Endothelial cell of umbilical vein (primary cell): Measurements from ENCODE around the gene CYREN. TPM values are rescaled to one million over a fixed set of nuclear protein-coding genes. Genes with fewer than 3 reads are reported as not detected.
A peak's percentile ranks its signal among the peaks of the same experiment; 100 is the strongest.

Source experiments
- BruUV-seq: library from RNA; stranded (reverse); fragments of 400-500 nt; replicated peaks from 2 replicates; lab custom pipeline; 2021; lab: Mats Ljungman, UMichigan
- CTCF ChIA-PET: fragments of 300-600, 350-600 bp; sonication (Branson Sonifier 250); formaldehyde crosslinking; loops from one replicate; lab custom pipeline; 2021; ENCODE audit warnings: antibody characterized with exemption, inconsistent platforms; lab: Charles Lee
- POLR2A ChIA-PET: fragments of 300-600, 350-600 bp; sonication (Branson Sonifier 250); formaldehyde crosslinking; loops from one replicate; lab custom pipeline; 2021; ENCODE audit warnings: antibody characterized with exemption, inconsistent platforms; lab: Charles Lee
- DNase-seq: peaks from one replicate; pipeline ENCODE4 v3.0.0-alpha.2; 2011; ENCODE audit warnings: low read depth, low spot score
- FAIRE-seq: peaks from 2 replicates; lab custom pipeline; 2011; peaks lifted over from hg19 to GRCh38; lab: Jason Lieb, UNC
- H2AFZ ChIP-seq: 2 replicates; pipeline ENCODE4 v1.6.0; 2012; ENCODE audit warnings: low read depth, low read length, control low read depth, inconsistent platforms
- H3K27ac ChIP-seq: 2 replicates; pipeline ENCODE4 v1.5.1; 2011; ENCODE audit warnings: low read depth, mild to moderate bottlenecking, control low read depth, low read length, moderate library complexity; ENCODE audit not compliant: insufficient read depth
- H3K27me3 ChIP-seq, 2 experiments: 2 replicates each; pipeline versions ENCODE4 v1.6.0 to v1.6.1; 2011; ENCODE audit warnings: low read length in 2 of 2, mixed read lengths in 1 of 2; ENCODE audit not compliant: control insufficient read depth in 2 of 2, insufficient read depth in 2 of 2
- H3K36me3 ChIP-seq, 2 experiments: 2 replicates in 1 of 2; 3 replicates in 1 of 2; pipeline ENCODE4 v1.5.1; 2011; ENCODE audit warnings: low read length in 2 of 2, mild to moderate bottlenecking in 1 of 2, moderate library complexity in 1 of 2; ENCODE audit not compliant: control insufficient read depth in 2 of 2, insufficient read depth in 2 of 2; ENCODE audit errors: extremely low read depth in 1 of 2
- H3K4me1 ChIP-seq: 3 replicates; pipeline ENCODE4 v1.5.1; 2011; ENCODE audit warnings: mild to moderate bottlenecking, low read length; ENCODE audit not compliant: control insufficient read depth, insufficient read depth; ENCODE audit errors: extremely low read depth
- H3K4me2 ChIP-seq: 2 replicates; pipeline ENCODE4 v1.6.1; 2011; ENCODE audit warnings: low read length, control low read depth, mixed read lengths; ENCODE audit not compliant: insufficient read depth
- H3K4me3 ChIP-seq, 3 experiments: fragments of 200-600 bp in 1 of 3; sonication (generic), shearing (Covaris generic) in 1 of 3; replicated peaks in 1 of 3; 2 replicates each; pipeline ENCODE4 v1.5.1; 2011 to 2016; ENCODE audit warnings: control low read depth in 3 of 3, low read length in 3 of 3, mild to moderate bottlenecking in 2 of 3, inconsistent platforms in 1 of 3, low read depth in 1 of 3, moderate library complexity in 1 of 3; ENCODE audit not compliant: insufficient read depth in 1 of 3
- H3K79me2 ChIP-seq: 2 replicates; pipeline ENCODE4 v1.6.0; 2012; ENCODE audit warnings: low read length, inconsistent platforms; ENCODE audit not compliant: control insufficient read depth, insufficient read depth
- H3K9ac ChIP-seq: replicated peaks from 2 replicates; pipeline ENCODE3; 2011; ENCODE audit warnings: low read length, control low read depth; ENCODE audit not compliant: insufficient read depth; ENCODE audit errors: extremely low read depth
- H3K9me1 ChIP-seq: replicated peaks from 3 replicates; pipeline ENCODE4 v1.6.0; 2011; ENCODE audit warnings: mild to moderate bottlenecking, low read length; ENCODE audit not compliant: control insufficient read depth, insufficient read depth; ENCODE audit errors: extremely low read depth
- H3K9me3 ChIP-seq: replicated peaks from 2 replicates; pipeline ENCODE4 v1.5.1; 2012; ENCODE audit warnings: low read length, inconsistent platforms; ENCODE audit not compliant: control insufficient read depth, insufficient read depth
- H4K20me1 ChIP-seq: replicated peaks from 2 replicates; pipeline ENCODE3; 2011; ENCODE audit warnings: mild to moderate bottlenecking, low read length; ENCODE audit not compliant: control insufficient read depth, insufficient read depth; ENCODE audit errors: extremely low read depth
- CTCF ChIP-seq, 2 donors: IDR thresholded peaks; 1 replicate in 1 of 2; 2 replicates in 1 of 2; pipeline ENCODE4 v1.5.1; 2011; ENCODE audit warnings: low read length in 2 of 2, mild to moderate bottlenecking in 2 of 2, moderate library complexity in 2 of 2, control low read depth in 1 of 2, inconsistent platforms in 1 of 2, low read depth in 1 of 2; ENCODE audit not compliant: insufficient read depth in 1 of 2; ENCODE audit errors: extremely low read depth in 1 of 2
- EZH2 ChIP-seq: IDR thresholded peaks from 2 replicates; pipeline ENCODE4 v1.6.1; 2012; ENCODE audit warnings: borderline replicate concordance, low read depth, mild to moderate bottlenecking, moderate library complexity, low read length, inconsistent platforms; ENCODE audit not compliant: severe bottlenecking
- FOS ChIP-seq: IDR thresholded peaks from 2 replicates; pipeline ENCODE4 v1.6.1; 2011; ENCODE audit warnings: mild to moderate bottlenecking, low read length, moderate library complexity, borderline replicate concordance; ENCODE audit not compliant: insufficient read depth
- GATA2 ChIP-seq: IDR thresholded peaks from 2 replicates; pipeline ENCODE4 v1.7.0; 2011; ENCODE audit warnings: low read depth, mild to moderate bottlenecking, moderate library complexity, mixed read lengths, low read length; ENCODE audit not compliant: insufficient read length, insufficient read depth
- JUN ChIP-seq: IDR thresholded peaks from 2 replicates; pipeline ENCODE4 v1.6.1; 2011; ENCODE audit warnings: borderline replicate concordance, low read depth; ENCODE audit not compliant: insufficient read length, insufficient read depth
- MAX ChIP-seq: IDR thresholded peaks from 2 replicates; pipeline ENCODE4 v1.6.1; 2011; ENCODE audit not compliant: insufficient read depth, insufficient read length
- MYC ChIP-seq: IDR thresholded peaks from one replicate; pipeline ENCODE4 v1.6.1; 2011; ENCODE audit warnings: mild to moderate bottlenecking, low read depth, low read length
- POLR2A ChIP-seq: IDR thresholded peaks from 2 replicates; pipeline ENCODE4 v1.6.1; 2012; ENCODE audit warnings: low read depth, mild to moderate bottlenecking, control low read depth, low read length
- POLR2AphosphoS5 ChIP-seq: IDR thresholded peaks from 2 replicates; pipeline ENCODE4 v1.6.1; 2012; ENCODE audit warnings: low read depth, mild to moderate bottlenecking, control low read depth, low read length, moderate library complexity; ENCODE audit not compliant: insufficient read depth
- dilution Hi-C: fragments of 300-500 bp; cut with MboI; formaldehyde crosslinking; loops from one replicate; pipeline ENCODE4 v1.15.0; 2019; ENCODE audit warnings: low sequenced_read_pairs; ENCODE audit not compliant: extremely low pct_ligation_motif_present
- intact Hi-C: fragments of 100-400 bp; cut with micrococcal nuclease; formaldehyde crosslinking; loops from one replicate; pipeline ENCODE4 v1.10.0; 2022
- polyA plus RNA-seq, 4 experiments: library from polyadenylated mRNA; depleted of rRNA in 3 of 4; stranded (reverse) in 3 of 4; unstranded in 1 of 4; fragments of >200 nt; gene quantifications; 2 replicates each; pipeline versions ENCODE4 v1.2.1 to v1.2.3, GENCODE V29; 2011 to 2012; ENCODE audit warnings: missing spikeins in 1 of 4
- total RNA-seq: library from RNA; stranded (reverse); gene quantifications from 2 replicates; pipeline ENCODE4 v1.2.3, GENCODE V29; 2021

The CYREN gene
- total and polyA plus RNA-seq, 2 donors (not counting 3 experiments of a cell fraction or from before 2014, with no cell fraction given) = 19.1 to 30.8 TPM

GRCh38 chr7:135161669-135162068 is 8.8 kb downstream of the CYREN start:
- Histone ChIP-seq H3K27ac (peak overlapping the region; percentile 68), H3K36me3 (peaks cover 4% of the 10 kb centered on the region in 2 experiments), H3K4me3 (no peak overlapping the region), H3K79me2 (no peaks in the 10 kb centered on the region), H3K4me2 (no peak overlapping the region), H2AFZ (no peak overlapping the region), H3K4me1 (peaks cover 39% of the 10 kb centered on the region), H3K9ac (no peak overlapping the region), H3K9me1 (no peaks in the 10 kb centered on the region), H3K27me3 (no peaks in the 10 kb centered on the region), H3K9me3 (no peaks in the 10 kb centered on the region), H4K20me1 (no peaks in the 10 kb centered on the region)
- intact Hi-C loops = loop anchor here (2.0 to 10.0 kb wide), 4 partner anchors 15 to 467 kb away; partner anchors contain the start of gene AGBL3
- BruUV-seq = no TSS peak
- ChIA-PET CTCF (interaction anchor here (1.3 to 2.8 kb wide), 5 partner anchors 8 to 174 kb away, joined by 3 to 22 read pairs (median 15); partner anchors contain the start of genes AGBL3, CYREN and TMEM140), POLR2A (interaction anchor here (1.7 to 1.9 kb wide), 2 partner anchors 9 to 14 kb away, joined by 4 to 7 read pairs; partner anchors contain the start of genes CYREN and TMEM140)
- DNase-seq (no peak), FAIRE-seq (no peak)
- TF ChIP-seq FOS = no peak
- no peak for TF ChIP-seq MAX
- TF ChIP-seq MYC = no peak
- TF ChIP-seq JUN = no peak
- no peak for TF ChIP-seq CTCF (IDR thresholded peaks at IDR 0.05; ENCODE audit: extremely low read depth in 1 of 2, insufficient read depth in 1 of 2, low read depth in 1 of 2, low read length in 2 of 2)
- TF ChIP-seq POLR2AphosphoS5 = no peak
- TF ChIP-seq EZH2 = no peak
- no peak for TF ChIP-seq POLR2A
- TF ChIP-seq GATA2 = no peak
- dilution Hi-C loops = no loop called here
